Thyroid gland (tissue), 4 donors: ENCODE data around the gene MCF2L.

Experiments used
- CTCF ChIP-seq, 6 experiments: fragments of 200-600 bp in 3 of 6; fragments of 450-650 bp in 3 of 6; sonication (generic) in 3 of 6; IDR thresholded peaks; one replicate each; pipeline ENCODE4 v1.5.1; 2016 to 2019; ENCODE audit warnings: antibody characterized with exemption in 6 of 6, mild to moderate bottlenecking in 2 of 6, inconsistent platforms in 1 of 6, moderate library complexity in 1 of 6
- POLR2A ChIP-seq, 2 donors: fragments of 450-650 bp; IDR thresholded peaks; one replicate each; pipeline ENCODE4 v1.6.1; 2017; ENCODE audit warnings: antibody characterized with exemption in 2 of 2, mild to moderate bottlenecking in 2 of 2, moderate library complexity in 1 of 2

GRCh38 chr13:113027566-113027965 is 58.6 kb downstream of the MCF2L start:
- no peak for TF ChIP-seq CTCF (IDR thresholded peaks at IDR 0.05)
- TF ChIP-seq POLR2A (IDR thresholded peaks at IDR 0.05): no peak
